Kidney epithelial cell (primary cell): ENCODE data around the gene NDOR1. TPM values are rescaled to one million over a fixed set of nuclear protein-coding genes. Genes with fewer than 3 reads are reported as not detected.

Source experiments
- DNase-seq: peaks from one replicate; pipeline ENCODE4 v3.0.0-alpha.2; 2010; ENCODE audit warnings: low read depth
- H3K27me3 ChIP-seq: 2 replicates; pipeline ENCODE4 v1.6.0; 2011; ENCODE audit warnings: low read length; ENCODE audit not compliant: control insufficient read depth, insufficient read depth
- H3K36me3 ChIP-seq: 2 replicates; pipeline ENCODE4 v1.5.1; 2011; ENCODE audit warnings: low read length; ENCODE audit not compliant: control insufficient read depth, insufficient read depth
- H3K4me3 ChIP-seq: 2 replicates; pipeline ENCODE4 v1.5.1; 2011; ENCODE audit warnings: low read depth, mild to moderate bottlenecking, control low read depth, low read length
- total RNA-seq: library from RNA; depleted of rRNA; stranded (reverse); fragments of >200 nt; gene quantifications from 2 replicates; pipeline ENCODE4 v1.2.3, GENCODE V29; 2015
- TF ChIP-seq, protein P1 (sequence below): IDR thresholded peaks from 2 replicates; pipeline ENCODE4 v1.5.1; 2011; ENCODE audit warnings: mild to moderate bottlenecking, moderate library complexity, low read length, control low read depth, inconsistent platforms; ENCODE audit not compliant: insufficient read depth, poor library complexity, severe bottlenecking

The NDOR1 gene
- total RNA-seq, 1 donor from 2014 or later: 28.6 TPM

DNA sequence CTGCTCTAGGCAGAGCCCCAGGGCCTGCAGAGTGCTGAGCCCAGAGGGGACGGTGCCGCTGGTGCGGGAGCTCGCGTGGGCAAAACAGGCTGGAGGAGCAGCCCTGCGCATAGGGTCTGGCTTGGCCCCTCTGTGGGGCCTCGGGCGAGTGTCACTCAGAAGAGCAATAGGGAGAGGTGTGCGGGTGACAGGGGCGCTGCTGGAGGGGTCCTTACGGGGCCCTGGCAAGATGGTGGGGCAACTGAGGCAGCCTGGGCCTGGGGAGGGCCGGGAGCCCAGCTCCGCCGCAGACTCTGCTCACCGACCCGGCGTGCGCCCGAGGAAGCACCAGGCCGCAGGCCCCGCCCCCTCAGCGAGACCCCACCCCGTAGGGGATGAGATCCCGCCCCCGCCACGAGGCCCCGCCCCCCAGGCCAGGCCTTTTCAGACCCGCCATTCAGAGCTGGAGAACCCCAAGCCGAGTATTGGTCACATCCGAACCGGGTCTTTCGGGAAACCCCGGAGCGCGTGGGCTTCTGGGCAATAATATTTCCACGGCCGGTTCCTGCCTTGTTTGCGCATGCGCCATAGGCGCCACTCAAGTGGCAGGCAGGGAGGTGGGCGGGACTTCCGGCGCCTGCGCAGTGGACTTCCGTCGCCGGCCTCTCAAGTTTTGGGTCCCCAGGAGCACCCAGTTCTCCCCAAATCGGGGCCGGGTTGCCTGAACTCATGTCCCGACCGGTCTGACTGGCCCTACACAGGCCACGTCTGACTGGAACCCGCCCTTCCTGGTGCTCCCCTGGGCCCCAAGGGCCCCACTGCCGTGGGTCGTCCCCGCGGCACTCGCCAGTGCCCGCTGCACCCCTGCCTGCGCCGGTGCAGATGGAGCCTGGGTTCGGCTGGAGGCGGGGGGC lies 17.8 kb downstream of the NDOR1 start:
- Histone ChIP-seq H3K27me3 (peaks cover 4% of the 10 kb centered on the region), H3K4me3 (peak overlapping the region; percentile 83), H3K36me3 (no peaks in the 10 kb centered on the region)
- TF ChIP-seq, protein P1, sequence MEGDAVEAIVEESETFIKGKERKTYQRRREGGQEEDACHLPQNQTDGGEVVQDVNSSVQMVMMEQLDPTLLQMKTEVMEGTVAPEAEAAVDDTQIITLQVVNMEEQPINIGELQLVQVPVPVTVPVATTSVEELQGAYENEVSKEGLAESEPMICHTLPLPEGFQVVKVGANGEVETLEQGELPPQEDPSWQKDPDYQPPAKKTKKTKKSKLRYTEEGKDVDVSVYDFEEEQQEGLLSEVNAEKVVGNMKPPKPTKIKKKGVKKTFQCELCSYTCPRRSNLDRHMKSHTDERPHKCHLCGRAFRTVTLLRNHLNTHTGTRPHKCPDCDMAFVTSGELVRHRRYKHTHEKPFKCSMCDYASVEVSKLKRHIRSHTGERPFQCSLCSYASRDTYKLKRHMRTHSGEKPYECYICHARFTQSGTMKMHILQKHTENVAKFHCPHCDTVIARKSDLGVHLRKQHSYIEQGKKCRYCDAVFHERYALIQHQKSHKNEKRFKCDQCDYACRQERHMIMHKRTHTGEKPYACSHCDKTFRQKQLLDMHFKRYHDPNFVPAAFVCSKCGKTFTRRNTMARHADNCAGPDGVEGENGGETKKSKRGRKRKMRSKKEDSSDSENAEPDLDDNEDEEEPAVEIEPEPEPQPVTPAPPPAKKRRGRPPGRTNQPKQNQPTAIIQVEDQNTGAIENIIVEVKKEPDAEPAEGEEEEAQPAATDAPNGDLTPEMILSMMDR: no peak
- DNase-seq: peak; percentile 82

DNA sequence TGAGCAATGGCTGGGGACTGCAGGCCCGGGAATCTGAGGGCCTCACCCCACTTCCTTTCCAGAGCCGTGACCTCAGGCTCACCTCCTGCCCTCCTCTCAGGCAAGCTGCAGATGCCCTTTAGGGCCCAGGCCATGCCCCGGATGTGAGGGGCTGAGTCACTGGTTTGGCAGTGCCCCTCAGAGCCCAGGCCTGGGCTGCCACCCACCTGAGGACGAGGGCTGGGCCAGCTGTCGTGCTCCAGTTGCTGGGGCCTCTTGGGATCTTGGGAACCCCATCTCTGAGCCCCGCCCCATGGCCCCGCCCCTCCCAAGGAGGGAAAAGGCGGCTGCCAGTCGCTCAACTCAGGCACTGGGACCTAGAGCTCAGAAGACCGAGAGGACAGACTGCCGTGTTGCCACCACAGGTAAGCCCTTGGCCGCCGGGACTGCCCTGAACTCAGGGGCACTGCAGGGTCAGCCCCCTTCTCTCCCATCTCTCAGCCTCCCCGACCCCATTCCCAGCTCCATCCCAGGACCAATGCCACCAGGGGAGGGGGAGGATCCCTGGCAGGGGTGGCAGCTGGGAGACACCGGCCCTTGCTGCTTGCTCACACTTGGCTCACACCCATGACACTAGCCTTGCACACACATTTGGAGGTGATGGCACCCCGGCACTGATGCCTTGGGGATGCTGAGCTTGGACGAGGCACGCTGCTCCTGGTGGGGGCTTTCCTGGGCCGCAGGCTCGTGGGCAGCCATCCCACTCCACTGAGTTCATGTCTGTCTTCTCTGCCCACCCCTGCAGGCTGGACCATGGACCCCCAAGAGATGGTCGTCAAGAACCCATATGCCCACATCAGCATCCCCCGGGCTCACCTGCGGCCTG lies 19.6 kb downstream of the NDOR1 start, which contains the start of gene CYSRT1:
TSS of gene CYSRT1 (plus strand) at position 345 of the 865 bp plus-strand sequence. CDS start at position 793, 448 bp downstream.
- TF ChIP-seq, protein P1: no peak
- H3K36me3 ChIP-seq: no peaks in the 10 kb centered on the region
- H3K27me3 ChIP-seq: peaks cover 19% of the 10 kb centered on the region
- peak within 1 kb of the TSS; percentile 83 for H3K4me3 ChIP-seq
- DNase-seq: no peak

DNA sequence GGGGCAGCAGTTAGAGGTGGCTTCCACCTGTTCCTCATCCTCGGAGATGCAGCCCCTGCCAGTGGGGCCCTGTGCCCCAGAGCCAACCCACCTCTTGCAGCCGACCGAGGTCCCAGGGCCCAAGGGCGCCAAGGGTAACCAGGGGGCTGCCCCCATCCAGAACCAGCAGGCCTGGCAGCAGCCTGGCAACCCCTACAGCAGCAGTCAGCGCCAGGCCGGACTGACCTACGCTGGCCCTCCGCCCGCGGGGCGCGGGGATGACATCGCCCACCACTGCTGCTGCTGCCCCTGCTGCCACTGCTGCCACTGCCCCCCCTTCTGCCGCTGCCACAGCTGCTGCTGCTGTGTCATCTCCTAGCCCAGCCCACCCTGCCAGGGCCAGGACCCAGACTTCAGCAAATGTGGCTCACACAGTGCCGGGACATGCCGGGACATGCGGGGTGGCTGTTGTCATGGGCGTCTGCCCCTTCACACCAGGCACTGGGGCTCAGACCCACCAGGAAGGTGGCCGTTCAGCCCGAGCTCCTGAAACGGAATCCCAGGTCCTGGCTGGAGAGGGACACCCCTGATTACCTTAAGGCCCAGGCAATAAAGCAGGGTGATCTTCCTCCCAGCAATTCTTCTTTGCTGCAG lies 20.3 kb downstream of the NDOR1 start:
- Histone ChIP-seq H3K4me3 (no peak overlapping the region), H3K27me3 (peaks cover 21% of the 10 kb centered on the region), H3K36me3 (no peaks in the 10 kb centered on the region)
- TF ChIP-seq, protein P1: no peak
- DNase-seq: no peak

DNA sequence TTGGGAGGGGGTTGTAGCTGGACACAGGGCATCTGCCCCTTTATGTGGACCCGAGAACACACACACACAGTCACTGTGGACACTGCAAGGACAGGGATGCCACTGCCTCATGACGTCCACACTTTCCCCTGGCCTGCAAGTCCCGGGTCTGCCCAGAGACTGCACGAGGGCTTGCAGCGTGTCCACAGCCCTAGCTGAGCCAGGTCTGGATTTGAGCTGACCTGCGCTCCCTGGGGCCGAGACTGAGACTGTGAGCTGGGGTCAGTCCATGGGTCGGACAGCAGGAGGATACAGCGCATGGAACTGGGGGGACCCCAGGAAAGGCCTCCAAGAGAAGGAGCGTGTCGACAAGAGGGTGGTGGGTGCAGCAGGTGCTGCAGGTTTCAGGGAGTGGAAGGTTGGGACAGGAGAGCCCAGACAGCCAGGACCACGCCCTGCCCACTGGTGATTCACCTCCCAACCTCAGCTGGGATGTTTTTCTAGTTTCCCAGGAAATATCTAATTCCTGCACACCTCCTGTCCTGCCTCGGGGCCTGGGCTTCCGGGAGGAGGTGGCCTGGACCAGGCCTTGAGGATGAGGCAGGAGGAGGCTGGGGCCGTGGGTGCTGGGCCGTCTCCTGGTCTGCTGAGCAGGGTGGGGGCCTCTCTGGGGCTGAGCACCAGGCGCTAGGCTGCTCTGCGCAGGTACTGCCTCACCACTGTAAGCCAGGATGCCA lies 21.0 kb downstream of the NDOR1 start:
- Histone ChIP-seq H3K4me3 (no peak overlapping the region), H3K36me3 (no peaks in the 10 kb centered on the region), H3K27me3 (peaks cover 24% of the 10 kb centered on the region)
- TF ChIP-seq, protein P1: no peak
- no peak for DNase-seq
